ENCODE data around the gene HIVEP3. TPM values are rescaled to one million over a fixed set of nuclear protein-coding genes. Genes with fewer than 3 reads are reported as not detected.

Gene HIVEP3
- total RNA-seq = 2.7 and 2.9 TPM in 2 replicates

DNA sequence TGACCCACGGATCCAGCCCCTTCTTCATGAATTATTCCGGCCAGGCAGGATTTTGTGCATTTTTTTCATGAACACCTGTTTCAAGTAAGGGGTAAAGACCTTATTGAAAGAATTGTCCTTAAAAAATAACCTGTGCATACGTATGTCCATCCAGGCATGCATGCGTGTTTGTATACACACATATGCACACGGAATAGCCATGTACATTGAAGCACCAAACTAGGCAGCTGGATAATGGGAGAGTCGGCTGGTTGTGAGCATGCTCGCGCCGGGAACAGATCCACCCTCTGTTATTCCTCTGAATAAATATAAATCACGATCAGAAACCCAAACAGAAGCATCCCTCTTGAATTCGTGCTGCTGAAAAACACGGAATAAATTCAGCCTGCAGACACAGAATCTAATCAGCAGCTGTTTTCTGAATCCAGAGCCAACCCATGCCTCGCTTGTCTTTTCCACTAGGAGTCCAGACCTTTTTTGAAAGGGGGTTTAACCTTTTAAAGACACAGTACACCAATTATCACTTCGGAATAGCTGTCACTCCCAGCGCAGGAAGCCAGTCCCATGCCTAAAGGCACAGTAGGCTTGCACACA, at the start of gene HIVEP3:
Gene HIVEP3 (minus strand): TSS at position 473 of the 594 bp plus-strand sequence.

DNA sequence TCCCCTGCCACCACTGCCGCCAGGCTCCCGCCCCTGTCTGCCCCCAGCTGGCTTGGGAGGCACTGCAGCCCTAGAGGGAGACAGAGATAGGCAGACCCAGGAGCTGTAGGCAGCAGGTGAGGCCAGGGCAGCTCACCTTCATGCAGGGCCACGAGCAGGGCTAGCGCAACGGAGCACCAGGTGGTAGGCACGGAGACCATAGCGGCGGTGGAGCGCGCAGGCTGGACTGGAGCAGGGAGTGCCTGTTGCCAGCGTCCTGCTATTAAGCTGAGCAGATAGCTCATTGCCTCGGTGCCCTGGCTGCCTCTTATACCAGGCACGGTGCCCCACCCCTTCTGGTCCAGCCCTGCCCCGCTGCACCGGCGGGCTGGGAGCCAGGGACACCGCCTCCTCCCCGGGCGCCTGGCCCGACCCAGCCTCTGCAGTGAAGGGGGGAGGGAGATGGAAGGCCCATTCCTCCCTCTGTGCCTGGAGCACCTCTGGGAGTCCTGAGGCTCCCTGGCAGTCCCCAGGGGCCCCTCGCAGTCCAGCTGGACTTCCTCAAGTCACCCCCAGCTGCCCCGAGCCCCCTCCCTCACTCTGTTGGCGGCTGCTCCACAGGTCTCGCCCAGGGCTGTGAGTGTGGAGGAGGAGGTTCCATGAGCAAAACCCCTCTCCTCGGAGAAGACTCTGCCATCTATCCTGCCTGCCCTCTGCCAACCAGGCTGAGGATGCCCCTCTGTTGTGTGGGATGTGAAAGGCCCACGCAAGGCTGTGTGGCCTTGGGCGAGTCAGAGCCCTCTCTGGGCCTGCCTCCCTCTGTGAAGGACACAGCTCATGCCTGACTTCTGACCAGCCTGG, 434.1 kb downstream of the HIVEP3 start, which contains the start of gene EDN2:
Gene EDN2 (minus strand): TSS at position 282 of the 840 bp plus-strand sequence. CDS start 82 bp downstream, at position 200.

Small RNA genes lying within 50 kb of the gene (small RNA-seq; reads per million reads assigned to genes)
- not detected for gene RNA5SP45

Other genes with a start within 250 kb of the HIVEP3 start
- not detected in 2 replicates for gene GUCA2B, start 234.5 kb upstream of the HIVEP3 start, total RNA-seq
- not detected in 2 replicates for gene GUCA2A, start 245.8 kb upstream of the HIVEP3 start, total RNA-seq

Measured in thoracic aorta endothelial cell (primary cell).